DND-41 (cell line): Measurements from ENCODE around the gene TMPRSS15.

Source experiments
- ATAC-seq: fragments of 200-7000 bp; cut with Tn5 transposase; 3 replicates; pipeline ENCODE4 v1.9.1; 2021; ENCODE audit warnings: low read depth; ENCODE audit not compliant: insufficient read depth
- DNase-seq: peaks from one replicate; pipeline ENCODE4 v3.0.0-alpha.2; 2020
- H2AFZ ChIP-seq: 2 replicates; pipeline ENCODE4 v1.6.0; 2012; ENCODE audit warnings: low read depth, low read length
- H3K27ac ChIP-seq: 2 replicates; pipeline ENCODE4 v1.5.1; 2012; ENCODE audit warnings: low read length, inconsistent platforms
- H3K27me3 ChIP-seq: fragments of 200-600 bp; sonication (generic); 2 replicates; pipeline ENCODE4 v1.6.0; 2012; ENCODE audit warnings: low read length, mild to moderate bottlenecking, inconsistent platforms; ENCODE audit not compliant: insufficient read depth, poor library complexity
- H3K36me3 ChIP-seq: 2 replicates; pipeline ENCODE4 v1.5.1; 2012; ENCODE audit warnings: low read length, inconsistent platforms; ENCODE audit not compliant: insufficient read depth
- H3K4me1 ChIP-seq: 2 replicates; pipeline ENCODE4 v1.5.1; 2012; ENCODE audit warnings: mild to moderate bottlenecking, low read length; ENCODE audit not compliant: insufficient read depth
- H3K4me2 ChIP-seq: 2 replicates; pipeline ENCODE4 v1.6.0; 2012; ENCODE audit warnings: mild to moderate bottlenecking, moderate library complexity, low read length, inconsistent platforms; ENCODE audit not compliant: insufficient read depth
- H3K4me3 ChIP-seq, 2 experiments: fragments of 200-600 bp in 1 of 2; shearing (Covaris generic) in 1 of 2; 2 replicates each; pipeline ENCODE4 v1.5.1; 2012 to 2016; ENCODE audit warnings: inconsistent platforms in 2 of 2, low read length in 2 of 2, mild to moderate bottlenecking in 2 of 2, low read depth in 1 of 2, moderate library complexity in 1 of 2
- H3K79me2 ChIP-seq: 2 replicates; pipeline ENCODE4 v1.6.0; 2012; ENCODE audit warnings: low read length, inconsistent platforms; ENCODE audit not compliant: insufficient read depth
- H3K9ac ChIP-seq: 2 replicates; pipeline ENCODE4 v1.6.0; 2012; ENCODE audit warnings: low read depth, mild to moderate bottlenecking, inconsistent platforms, low read length, moderate library complexity
- H3K9me3 ChIP-seq: 2 replicates; pipeline ENCODE4 v1.5.1; 2012; ENCODE audit warnings: low read length, moderate library complexity, mild to moderate bottlenecking, inconsistent platforms; ENCODE audit not compliant: insufficient read depth, severe bottlenecking
- H4K20me1 ChIP-seq: 2 replicates; pipeline ENCODE4 v1.6.0; 2012; ENCODE audit warnings: low read length; ENCODE audit not compliant: insufficient read depth
- EZH2 ChIP-seq: IDR thresholded peaks from 3 replicates; pipeline ENCODE4 v1.6.1; 2012; ENCODE audit warnings: borderline replicate concordance, low read depth, mild to moderate bottlenecking, moderate library complexity, low read length, inconsistent platforms; ENCODE audit not compliant: severe bottlenecking
- TF ChIP-seq, protein P1 (sequence below): IDR thresholded peaks from 2 replicates; pipeline ENCODE4 v1.5.1; 2012; ENCODE audit warnings: borderline replicate concordance, low read length, moderate library complexity, mild to moderate bottlenecking; ENCODE audit not compliant: poor library complexity, severe bottlenecking; ENCODE audit errors: extremely low read depth

Gene TMPRSS15

GRCh38 chr21:18356801-18357200 lies 46.8 kb downstream of the TMPRSS15 start:
- TF ChIP-seq, protein P1, sequence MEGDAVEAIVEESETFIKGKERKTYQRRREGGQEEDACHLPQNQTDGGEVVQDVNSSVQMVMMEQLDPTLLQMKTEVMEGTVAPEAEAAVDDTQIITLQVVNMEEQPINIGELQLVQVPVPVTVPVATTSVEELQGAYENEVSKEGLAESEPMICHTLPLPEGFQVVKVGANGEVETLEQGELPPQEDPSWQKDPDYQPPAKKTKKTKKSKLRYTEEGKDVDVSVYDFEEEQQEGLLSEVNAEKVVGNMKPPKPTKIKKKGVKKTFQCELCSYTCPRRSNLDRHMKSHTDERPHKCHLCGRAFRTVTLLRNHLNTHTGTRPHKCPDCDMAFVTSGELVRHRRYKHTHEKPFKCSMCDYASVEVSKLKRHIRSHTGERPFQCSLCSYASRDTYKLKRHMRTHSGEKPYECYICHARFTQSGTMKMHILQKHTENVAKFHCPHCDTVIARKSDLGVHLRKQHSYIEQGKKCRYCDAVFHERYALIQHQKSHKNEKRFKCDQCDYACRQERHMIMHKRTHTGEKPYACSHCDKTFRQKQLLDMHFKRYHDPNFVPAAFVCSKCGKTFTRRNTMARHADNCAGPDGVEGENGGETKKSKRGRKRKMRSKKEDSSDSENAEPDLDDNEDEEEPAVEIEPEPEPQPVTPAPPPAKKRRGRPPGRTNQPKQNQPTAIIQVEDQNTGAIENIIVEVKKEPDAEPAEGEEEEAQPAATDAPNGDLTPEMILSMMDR, result no peak
- no peak for TF ChIP-seq EZH2
- no peaks in the 10 kb centered on the region for H3K9me3 ChIP-seq
- no peak overlapping the region for H2AFZ ChIP-seq
- H3K79me2 ChIP-seq, result no peaks in the 10 kb centered on the region
- no peaks in the 10 kb centered on the region for H3K27me3 ChIP-seq
- H3K4me2 ChIP-seq, result no peak overlapping the region
- H4K20me1 ChIP-seq, result no peaks in the 10 kb centered on the region
- ATAC-seq (no peak), DNase-seq (no peak)
- no peak overlapping the region for H3K4me3 ChIP-seq
- H3K9ac ChIP-seq, result no peak overlapping the region
- no peaks in the 10 kb centered on the region for H3K4me1 ChIP-seq
- H3K36me3 ChIP-seq, result no peaks in the 10 kb centered on the region
- H3K27ac ChIP-seq, result no peak overlapping the region

DNA sequence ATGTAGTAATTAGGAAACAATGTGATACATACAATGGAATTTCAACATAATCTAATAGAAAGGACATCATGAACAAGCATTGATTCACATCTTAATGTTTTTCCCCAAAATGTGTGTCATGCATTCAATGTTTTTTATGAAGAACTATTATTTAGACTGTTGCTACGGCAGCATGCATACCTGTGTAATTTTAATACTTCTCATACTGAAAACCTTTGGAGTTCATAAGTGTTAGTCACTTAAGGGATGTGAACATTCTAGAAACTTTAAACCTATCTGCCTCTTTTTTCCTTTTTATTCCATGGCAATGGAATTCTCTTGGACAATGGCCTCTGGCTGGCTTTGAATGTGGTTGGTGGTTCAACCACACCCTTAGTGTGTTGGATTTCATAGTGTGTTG lies 48.6 kb downstream of the TMPRSS15 start:
- no peak overlapping the region for H3K9ac ChIP-seq
- no peak overlapping the region for H3K27ac ChIP-seq
- no peaks in the 10 kb centered on the region for H3K9me3 ChIP-seq
- no peak overlapping the region for H3K4me2 ChIP-seq
- no peak for TF ChIP-seq EZH2
- H4K20me1 ChIP-seq, result no peaks in the 10 kb centered on the region
- no peaks in the 10 kb centered on the region for H3K79me2 ChIP-seq
- ATAC-seq (no peak), DNase-seq (no peak)
- H3K4me3 ChIP-seq, result no peak overlapping the region
- no peaks in the 10 kb centered on the region for H3K4me1 ChIP-seq
- H2AFZ ChIP-seq, result no peak overlapping the region
- H3K36me3 ChIP-seq, result no peaks in the 10 kb centered on the region
- no peaks in the 10 kb centered on the region for H3K27me3 ChIP-seq

DNA sequence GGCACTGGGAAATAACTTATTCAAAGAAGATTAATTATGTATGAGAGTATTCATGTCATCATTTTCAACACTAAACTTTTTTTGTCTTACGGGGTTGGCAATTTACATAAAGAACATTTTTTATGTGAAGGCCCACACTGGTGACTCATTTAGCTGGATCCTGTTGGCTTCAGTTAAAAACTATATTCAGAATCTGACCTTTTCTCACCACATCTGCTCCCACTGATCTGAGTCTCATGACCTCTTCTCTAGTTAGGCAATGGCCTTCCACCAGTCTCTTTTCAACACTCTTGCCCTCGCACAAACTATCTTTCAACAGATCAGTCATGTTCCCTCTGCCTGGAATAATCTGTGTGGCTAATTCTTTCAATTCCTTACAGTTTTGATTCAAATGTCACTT lies 53.4 kb downstream of the TMPRSS15 start:
- TF ChIP-seq, protein P1, result no peak
- TF ChIP-seq EZH2, result no peak
- no peaks in the 10 kb centered on the region for H4K20me1 ChIP-seq
- no peak overlapping the region for H2AFZ ChIP-seq

DNA sequence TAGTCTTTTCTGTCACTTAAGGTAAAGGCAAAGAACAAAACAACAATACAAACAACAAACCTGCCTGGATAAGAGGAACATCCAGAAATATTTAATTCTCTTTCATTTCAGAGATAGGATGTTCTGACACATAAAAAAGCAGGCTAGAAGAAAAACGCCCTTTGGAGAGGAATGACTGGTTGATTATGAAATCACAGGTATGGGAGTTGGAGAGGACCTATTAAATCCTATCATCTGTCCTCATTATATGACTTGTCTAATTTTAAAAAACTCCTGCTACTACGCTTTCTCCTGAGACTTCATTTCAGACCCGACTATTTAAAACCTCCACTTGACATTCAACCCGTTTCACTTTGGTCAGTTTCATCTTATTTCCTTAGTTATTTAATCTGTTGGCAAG lies 54.1 kb downstream of the TMPRSS15 start:
- H3K4me3 ChIP-seq, result no peak overlapping the region
- no peaks in the 10 kb centered on the region for H3K36me3 ChIP-seq
- no peaks in the 10 kb centered on the region for H3K27me3 ChIP-seq
- no peak overlapping the region for H3K4me2 ChIP-seq
- no peak overlapping the region for H2AFZ ChIP-seq
- TF ChIP-seq, protein P1, result no peak
- no peak for TF ChIP-seq EZH2
- H3K9ac ChIP-seq, result no peak overlapping the region
- no peaks in the 10 kb centered on the region for H3K4me1 ChIP-seq
- ATAC-seq (no peak), DNase-seq (no peak)
- H3K79me2 ChIP-seq, result no peaks in the 10 kb centered on the region
- H4K20me1 ChIP-seq, result no peaks in the 10 kb centered on the region
- no peaks in the 10 kb centered on the region for H3K9me3 ChIP-seq
- H3K27ac ChIP-seq, result no peak overlapping the region

More for the DNA sequence above, 53.4 kb downstream of the TMPRSS15 start:
- no peaks in the 10 kb centered on the region for H3K4me1 ChIP-seq
- H3K36me3 ChIP-seq, result no peaks in the 10 kb centered on the region
- H3K27me3 ChIP-seq, result no peaks in the 10 kb centered on the region
- H3K4me3 ChIP-seq, result no peak overlapping the region
- ATAC-seq, result no peak
- no peaks in the 10 kb centered on the region for H3K79me2 ChIP-seq
- H3K27ac ChIP-seq, result no peak overlapping the region
- no peak overlapping the region for H3K4me2 ChIP-seq
- no peak overlapping the region for H3K9ac ChIP-seq
- no peak for DNase-seq
- no peaks in the 10 kb centered on the region for H3K9me3 ChIP-seq
